HepG2 (cell line): ENCODE results near the gene CHCT1. TPM values are rescaled to one million over a fixed set of nuclear protein-coding genes. Genes with fewer than 3 reads are reported as not detected.

ENCODE experiments used
- AGO1 ChIP-seq: fragments of 200-400 bp; formaldehyde crosslinking; IDR thresholded peaks from 2 replicates; pipeline ENCODE4 v1.6.1; 2017; ENCODE audit warnings: mild to moderate bottlenecking, low read depth, low read length, moderate library complexity; ENCODE audit not compliant: poor library complexity, severe bottlenecking
- CBX2 ChIP-seq, 2 experiments: fragments of 200-600 bp in 1 of 2; sonication (generic); formaldehyde crosslinking in 1 of 2; IDR thresholded peaks; 2 replicates each; pipeline versions ENCODE4 v1.7.0 to v1.8.1; 2018 to 2022; ENCODE audit warnings: low read depth in 2 of 2, low read length in 1 of 2, mild to moderate bottlenecking in 1 of 2, missing genetic modification reagents in 1 of 2
- HNF4G ChIP-seq, 2 experiments: sonication (generic) in 1 of 2; formaldehyde crosslinking in 1 of 2; IDR thresholded peaks; 2 replicates each; pipeline versions ENCODE4 v1.4.0 to v1.6.1; 2011 to 2020; ENCODE audit warnings: borderline replicate concordance in 2 of 2, low read depth in 2 of 2, mild to moderate bottlenecking in 2 of 2, low read length in 1 of 2, missing genetic modification reagents in 1 of 2, moderate library complexity in 1 of 2
- KDM5B ChIP-seq: sonication (generic); formaldehyde crosslinking; IDR thresholded peaks from 2 replicates; pipeline ENCODE4 v1.4.0; 2020; ENCODE audit warnings: missing genetic modification reagents, mild to moderate bottlenecking, borderline replicate concordance
- MBD4 ChIP-seq: IDR thresholded peaks from 2 replicates; pipeline ENCODE4 v1.6.1; 2012; ENCODE audit warnings: low read length, inconsistent platforms, borderline replicate concordance
- MTF1 ChIP-seq: sonication (generic); formaldehyde crosslinking; IDR thresholded peaks from 2 replicates; pipeline ENCODE4 v1.5.0; 2020; ENCODE audit warnings: missing genetic modification reagents
- NFIC ChIP-seq: IDR thresholded peaks from 2 replicates; pipeline ENCODE4 v1.6.1; 2012; ENCODE audit warnings: mild to moderate bottlenecking, low read length, inconsistent platforms
- RBM22 ChIP-seq: fragments of 200-400 bp; formaldehyde crosslinking; optimal IDR thresholded peaks from 2 replicates; pipeline ENCODE3; 2017; ENCODE audit warnings: mild to moderate bottlenecking, low read length, moderate library complexity
- RBM39 ChIP-seq: fragments of 200-400 bp; formaldehyde crosslinking; IDR thresholded peaks from one replicate; pipeline ENCODE4 v1.6.1; 2018; ENCODE audit warnings: antibody characterized with exemption, mild to moderate bottlenecking, low read depth, low read length; ENCODE audit not compliant: poor library complexity, severe bottlenecking
- RFX3 ChIP-seq: IDR thresholded peaks from 2 replicates; pipeline ENCODE4 v1.6.1; 2016; ENCODE audit warnings: missing biosample characterization, missing genetic modification reagents
- ZNF274 ChIP-seq: sonication (generic); formaldehyde crosslinking; IDR thresholded peaks from 2 replicates; pipeline ENCODE4 v1.5.1; 2020; ENCODE audit warnings: mild to moderate bottlenecking, missing genetic modification reagents
- polyA plus RNA-seq, 8 experiments: library from polyadenylated mRNA; depleted of rRNA in 3 of 8; stranded (reverse) in 7 of 8; unstranded in 1 of 8; fragments of >200 nt; fragmentation: Illumina TruSeq in 4 of 8; extraction: Trizol in 4 of 8; gene quantifications; 2 replicates each; pipeline versions ENCODE4 v1.2.1 to v1.2.3, GENCODE V29; 2011 to 2016; ENCODE audit warnings: low read depth in 4 of 8, missing spikeins in 1 of 8, mixed read lengths in 1 of 8; ENCODE audit not compliant: insufficient read depth in 1 of 8
- total RNA-seq, 5 experiments: library from RNA; depleted of rRNA; stranded (reverse); fragments of >200 nt; fragmentation: Illumina TruSeq; extraction: Trizol; gene quantifications; 2 replicates each; pipeline ENCODE4 v1.2.3, GENCODE V29; 2016; ENCODE audit warnings: low read depth in 1 of 5
- TF ChIP-seq, protein P1 (sequence below): sonication (generic); formaldehyde crosslinking; IDR thresholded peaks from 2 replicates; pipeline ENCODE4 v1.4.0; 2020; ENCODE audit warnings: missing genetic modification reagents
- TF ChIP-seq, protein P2 (sequence below): sonication (generic); formaldehyde crosslinking; IDR thresholded peaks from 2 replicates; pipeline ENCODE4 v1.5.0; 2020; ENCODE audit warnings: missing genetic modification reagents
- TF ChIP-seq, protein P3 (sequence below), 2 experiments: sonication (generic) in 1 of 2; formaldehyde crosslinking in 1 of 2; IDR thresholded peaks; 2 replicates each; pipeline versions ENCODE4 v1.4.0 to v1.6.1; 2016 to 2020; ENCODE audit warnings: borderline replicate concordance in 1 of 2, low read depth in 1 of 2, mild to moderate bottlenecking in 1 of 2, missing genetic modification reagents in 1 of 2
- TF ChIP-seq, protein P4 (sequence below): sonication (generic); formaldehyde crosslinking; IDR thresholded peaks from 2 replicates; pipeline ENCODE4 v1.4.0; 2020; ENCODE audit warnings: low read depth, mild to moderate bottlenecking, missing genetic modification reagents
- TF ChIP-seq, protein P5 (sequence below): sonication (generic); formaldehyde crosslinking; IDR thresholded peaks from 2 replicates; pipeline ENCODE4 v1.4.0; 2020; ENCODE audit warnings: mild to moderate bottlenecking, missing genetic modification reagents

The CHCT1 gene
- total and polyA plus RNA-seq, 2 of the 13 experiments (the other 11 are each of a cell fraction or from before 2014, with no cell fraction given) = not detected

DNA sequence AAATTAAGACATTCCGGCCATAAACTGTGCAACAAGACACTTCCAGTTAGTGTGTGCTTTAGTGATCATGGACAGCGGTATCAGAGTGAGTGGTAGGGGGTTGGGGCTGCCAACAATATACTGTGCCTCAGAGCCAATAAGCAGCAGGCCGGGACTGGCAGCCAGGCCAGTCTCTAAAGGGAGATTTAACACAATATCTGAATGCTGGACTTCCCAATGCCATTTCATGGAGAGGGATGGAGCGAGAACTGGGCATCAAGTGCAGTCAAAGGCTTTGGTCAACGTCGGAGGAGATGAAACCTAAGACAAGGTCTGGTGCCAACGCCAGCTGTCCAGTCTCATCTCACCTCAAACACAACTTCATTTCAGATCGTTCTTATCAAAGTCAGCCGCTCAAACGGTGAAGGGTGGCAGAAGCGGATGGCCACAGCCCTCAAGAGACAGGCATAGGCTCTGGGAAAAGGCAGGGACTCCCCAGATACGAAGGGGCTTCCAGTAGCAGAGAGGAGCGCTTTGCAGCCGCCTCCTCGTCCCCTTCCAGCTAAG is 31.3 kb upstream of the CHCT1 start (continued):
- TF ChIP-seq, protein P1, sequence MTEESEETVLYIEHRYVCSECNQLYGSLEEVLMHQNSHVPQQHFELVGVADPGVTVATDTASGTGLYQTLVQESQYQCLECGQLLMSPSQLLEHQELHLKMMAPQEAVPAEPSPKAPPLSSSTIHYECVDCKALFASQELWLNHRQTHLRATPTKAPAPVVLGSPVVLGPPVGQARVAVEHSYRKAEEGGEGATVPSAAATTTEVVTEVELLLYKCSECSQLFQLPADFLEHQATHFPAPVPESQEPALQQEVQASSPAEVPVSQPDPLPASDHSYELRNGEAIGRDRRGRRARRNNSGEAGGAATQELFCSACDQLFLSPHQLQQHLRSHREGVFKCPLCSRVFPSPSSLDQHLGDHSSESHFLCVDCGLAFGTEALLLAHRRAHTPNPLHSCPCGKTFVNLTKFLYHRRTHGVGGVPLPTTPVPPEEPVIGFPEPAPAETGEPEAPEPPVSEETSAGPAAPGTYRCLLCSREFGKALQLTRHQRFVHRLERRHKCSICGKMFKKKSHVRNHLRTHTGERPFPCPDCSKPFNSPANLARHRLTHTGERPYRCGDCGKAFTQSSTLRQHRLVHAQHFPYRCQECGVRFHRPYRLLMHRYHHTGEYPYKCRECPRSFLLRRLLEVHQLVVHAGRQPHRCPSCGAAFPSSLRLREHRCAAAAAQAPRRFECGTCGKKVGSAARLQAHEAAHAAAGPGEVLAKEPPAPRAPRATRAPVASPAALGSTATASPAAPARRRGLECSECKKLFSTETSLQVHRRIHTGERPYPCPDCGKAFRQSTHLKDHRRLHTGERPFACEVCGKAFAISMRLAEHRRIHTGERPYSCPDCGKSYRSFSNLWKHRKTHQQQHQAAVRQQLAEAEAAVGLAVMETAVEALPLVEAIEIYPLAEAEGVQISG (CRISPR knock-in tag) = peak; percentile 34; the same call in 1 of the 2 replicates
- TF ChIP-seq, protein P2, sequence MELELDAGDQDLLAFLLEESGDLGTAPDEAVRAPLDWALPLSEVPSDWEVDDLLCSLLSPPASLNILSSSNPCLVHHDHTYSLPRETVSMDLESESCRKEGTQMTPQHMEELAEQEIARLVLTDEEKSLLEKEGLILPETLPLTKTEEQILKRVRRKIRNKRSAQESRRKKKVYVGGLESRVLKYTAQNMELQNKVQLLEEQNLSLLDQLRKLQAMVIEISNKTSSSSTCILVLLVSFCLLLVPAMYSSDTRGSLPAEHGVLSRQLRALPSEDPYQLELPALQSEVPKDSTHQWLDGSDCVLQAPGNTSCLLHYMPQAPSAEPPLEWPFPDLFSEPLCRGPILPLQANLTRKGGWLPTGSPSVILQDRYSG = no peak
- TF ChIP-seq RBM39 = no peak
- peak; percentile 62; the same call in 1 of the 2 replicates for TF ChIP-seq KDM5B
- TF ChIP-seq HNF4G (IDR thresholded peaks at IDR 0.05; ENCODE audit: borderline replicate concordance, low read depth, low read length) = no peak
- peak; percentile 23; the same call in 1 of the 2 replicates for TF ChIP-seq HNF4G (CRISPR knock-in tag; IDR thresholded peaks at IDR 0.05; ENCODE audit: borderline replicate concordance, low read depth)
- TF ChIP-seq, protein P3, sequence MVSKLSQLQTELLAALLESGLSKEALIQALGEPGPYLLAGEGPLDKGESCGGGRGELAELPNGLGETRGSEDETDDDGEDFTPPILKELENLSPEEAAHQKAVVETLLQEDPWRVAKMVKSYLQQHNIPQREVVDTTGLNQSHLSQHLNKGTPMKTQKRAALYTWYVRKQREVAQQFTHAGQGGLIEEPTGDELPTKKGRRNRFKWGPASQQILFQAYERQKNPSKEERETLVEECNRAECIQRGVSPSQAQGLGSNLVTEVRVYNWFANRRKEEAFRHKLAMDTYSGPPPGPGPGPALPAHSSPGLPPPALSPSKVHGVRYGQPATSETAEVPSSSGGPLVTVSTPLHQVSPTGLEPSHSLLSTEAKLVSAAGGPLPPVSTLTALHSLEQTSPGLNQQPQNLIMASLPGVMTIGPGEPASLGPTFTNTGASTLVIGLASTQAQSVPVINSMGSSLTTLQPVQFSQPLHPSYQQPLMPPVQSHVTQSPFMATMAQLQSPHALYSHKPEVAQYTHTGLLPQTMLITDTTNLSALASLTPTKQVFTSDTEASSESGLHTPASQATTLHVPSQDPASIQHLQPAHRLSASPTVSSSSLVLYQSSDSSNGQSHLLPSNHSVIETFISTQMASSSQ (IDR thresholded peaks at IDR 0.05; ENCODE audit: low read depth) = no peak
- TF ChIP-seq, protein P3 (CRISPR knock-in tag; IDR thresholded peaks at IDR 0.05; ENCODE audit: borderline replicate concordance) = no peak
- TF ChIP-seq NFIC = no peak
- TF ChIP-seq RFX3 (CRISPR knock-in tag) = no peak
- TF ChIP-seq MBD4 = no peak
- no peak for TF ChIP-seq CBX2 (IDR thresholded peaks at IDR 0.05; ENCODE audit: low read depth, low read length)
- TF ChIP-seq CBX2 (CRISPR knock-in tag; IDR thresholded peaks at IDR 0.05; ENCODE audit: low read depth) = no peak
- no peak for TF ChIP-seq RBM22
- no peak for TF ChIP-seq AGO1
- no peak for TF ChIP-seq ZNF274 (CRISPR knock-in tag)
- TF ChIP-seq, protein P4, sequence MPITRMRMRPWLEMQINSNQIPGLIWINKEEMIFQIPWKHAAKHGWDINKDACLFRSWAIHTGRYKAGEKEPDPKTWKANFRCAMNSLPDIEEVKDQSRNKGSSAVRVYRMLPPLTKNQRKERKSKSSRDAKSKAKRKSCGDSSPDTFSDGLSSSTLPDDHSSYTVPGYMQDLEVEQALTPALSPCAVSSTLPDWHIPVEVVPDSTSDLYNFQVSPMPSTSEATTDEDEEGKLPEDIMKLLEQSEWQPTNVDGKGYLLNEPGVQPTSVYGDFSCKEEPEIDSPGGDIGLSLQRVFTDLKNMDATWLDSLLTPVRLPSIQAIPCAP = no peak
- TF ChIP-seq, protein P5, sequence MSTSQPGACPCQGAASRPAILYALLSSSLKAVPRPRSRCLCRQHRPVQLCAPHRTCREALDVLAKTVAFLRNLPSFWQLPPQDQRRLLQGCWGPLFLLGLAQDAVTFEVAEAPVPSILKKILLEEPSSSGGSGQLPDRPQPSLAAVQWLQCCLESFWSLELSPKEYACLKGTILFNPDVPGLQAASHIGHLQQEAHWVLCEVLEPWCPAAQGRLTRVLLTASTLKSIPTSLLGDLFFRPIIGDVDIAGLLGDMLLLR = no peak
- TF ChIP-seq MTF1 (CRISPR knock-in tag) = no peak
